IPS-NIHi7 (cell line): ENCODE results near the gene CACNA1D.

Experiments
- DNase-seq: peaks from one replicate; pipeline ENCODE4 v3.0.0; 2012; ENCODE audit warnings: mixed read lengths; ENCODE audit errors: extremely low spot score

The CACNA1D gene

DNA sequence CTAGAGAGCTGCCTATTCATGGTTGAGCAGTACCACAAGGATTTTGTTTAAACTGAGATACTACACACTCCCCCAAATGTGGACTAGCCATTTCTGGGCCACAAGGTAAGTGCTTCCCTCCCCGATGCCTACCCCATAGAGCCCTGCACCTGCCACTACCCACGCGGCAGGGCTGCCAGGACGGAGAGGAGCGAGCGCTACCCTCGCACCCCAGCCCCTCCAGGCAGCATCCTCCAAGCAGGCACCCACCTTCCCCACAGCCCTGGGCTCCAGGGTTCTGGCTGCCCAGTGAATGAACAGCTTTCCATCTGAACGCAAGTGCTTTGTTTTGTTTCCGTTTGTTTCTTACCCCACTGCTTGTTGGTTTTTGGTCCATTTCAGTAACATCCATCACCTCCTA, 292.6 kb downstream of the CACNA1D start:
- DNase-seq: no peak

DNA sequence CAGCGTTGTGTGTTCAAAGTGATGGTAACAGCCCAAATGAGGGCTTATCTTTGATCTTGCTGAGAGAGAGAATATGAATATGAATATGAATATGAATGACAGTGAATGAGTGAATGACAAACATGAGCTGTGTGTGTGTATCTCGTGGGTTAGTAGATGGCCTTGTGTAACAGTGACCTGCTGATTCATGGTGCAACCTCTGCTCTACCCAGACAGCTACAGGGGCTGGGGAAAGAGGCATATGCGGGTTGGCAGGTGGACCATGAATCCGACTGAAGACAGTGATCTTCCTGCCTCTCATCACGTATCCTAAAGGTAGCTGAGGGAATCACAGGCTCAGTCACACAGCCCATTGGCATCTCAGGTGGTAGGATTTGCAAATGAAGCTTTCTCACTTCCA, 293.6 kb downstream of the CACNA1D start:
- DNase-seq: no peak

DNA sequence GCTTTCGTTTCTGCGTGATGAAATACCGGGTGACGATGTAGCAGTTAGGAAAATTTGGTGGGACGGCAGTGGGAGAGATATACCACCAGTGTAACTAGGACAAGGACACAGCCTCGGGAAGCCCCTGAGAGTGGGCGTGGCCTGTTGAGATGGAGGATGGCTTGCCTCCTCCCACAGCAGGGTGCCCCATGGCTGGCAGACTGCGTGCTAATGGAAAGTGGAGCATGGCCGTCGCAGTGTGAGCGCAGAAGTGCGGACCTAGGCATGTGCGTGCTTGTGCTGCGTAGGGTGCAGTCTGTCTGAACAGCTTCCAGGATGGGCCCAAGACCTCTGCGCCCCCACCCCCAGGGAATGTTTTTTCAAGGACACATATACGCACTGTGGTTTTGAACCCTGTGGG, 295.0 kb downstream of the CACNA1D start:
- no peak for DNase-seq

DNA sequence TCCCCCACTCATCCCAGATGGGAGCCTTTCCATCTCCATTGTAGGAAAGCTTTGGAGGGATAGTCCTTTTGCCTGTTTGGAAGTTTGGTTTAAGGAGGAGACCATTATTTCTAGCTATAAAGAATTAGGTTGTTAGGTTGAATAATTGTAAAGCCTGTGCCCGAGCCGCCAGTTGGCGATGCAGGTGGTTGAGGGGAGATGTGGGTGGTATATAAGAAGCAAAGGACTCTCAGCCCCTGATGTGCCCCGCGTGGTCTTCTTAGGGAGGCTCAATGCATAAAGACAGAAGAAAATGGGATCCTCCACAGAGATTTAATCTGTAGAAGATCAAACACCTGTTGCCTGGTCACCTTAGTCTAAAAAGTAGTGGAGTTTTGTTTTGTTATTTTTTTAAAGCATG, 296.1 kb downstream of the CACNA1D start:
- no peak for DNase-seq

DNA sequence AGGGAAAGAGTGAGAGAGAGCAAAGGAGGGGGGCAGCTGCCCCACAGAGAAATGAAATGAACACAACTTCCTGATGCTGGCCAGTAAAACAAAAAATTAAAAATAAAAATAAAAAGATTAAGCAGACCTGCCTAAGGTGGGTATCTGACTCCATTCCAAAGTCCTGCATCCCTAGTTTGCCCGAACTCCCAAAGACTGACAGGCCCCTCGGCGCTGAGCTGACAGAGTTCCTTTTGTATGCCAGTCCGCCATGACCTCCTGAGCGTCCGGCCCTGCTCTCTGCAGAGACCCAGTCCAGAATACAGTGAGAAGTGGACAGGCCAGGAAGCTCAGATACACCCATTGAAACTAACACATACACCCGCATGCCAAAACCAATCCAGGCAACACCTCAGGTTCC, 296.9 kb downstream of the CACNA1D start:
- no peak for DNase-seq

DNA sequence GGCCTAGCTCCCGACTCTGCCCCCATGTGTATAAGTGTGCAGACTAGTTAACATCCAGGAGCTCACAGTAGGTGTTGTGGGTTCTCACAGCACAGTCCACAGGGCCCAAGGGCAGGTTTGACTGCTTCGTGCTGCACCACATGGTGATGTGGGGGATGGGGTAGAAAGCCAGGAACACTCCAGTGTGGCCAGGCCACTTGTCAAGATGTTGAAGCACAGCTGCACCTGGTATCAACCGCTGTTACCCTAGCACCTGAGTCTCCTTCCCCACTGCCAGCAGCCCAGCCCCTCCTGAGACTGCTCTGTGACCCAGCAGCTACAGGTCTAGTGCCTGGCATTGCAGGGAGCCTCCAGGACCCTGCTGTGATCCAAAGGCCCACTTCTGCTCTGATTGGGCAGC, 298.5 kb downstream of the CACNA1D start:
- DNase-seq: no peak

DNA sequence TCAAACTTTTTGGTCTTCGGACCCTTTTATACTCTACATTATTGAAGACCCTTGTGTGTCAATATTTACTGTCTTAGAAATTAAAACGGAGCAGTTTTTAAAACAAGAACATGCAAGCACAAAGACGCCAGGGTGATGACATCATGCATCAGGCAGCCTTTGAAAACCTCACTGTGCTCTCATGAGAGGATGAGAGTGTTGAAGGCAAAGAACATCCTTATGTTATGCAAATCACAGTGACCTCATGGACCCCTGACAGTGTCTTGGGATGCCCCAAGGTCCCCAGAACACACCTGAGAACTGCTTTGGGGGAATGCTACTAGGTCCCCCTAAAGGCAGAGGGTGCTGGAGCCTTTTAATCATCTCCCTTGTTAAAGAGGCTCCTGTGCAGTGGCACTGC, 300.2 kb downstream of the CACNA1D start:
- peak; percentile 26 for DNase-seq

DNA sequence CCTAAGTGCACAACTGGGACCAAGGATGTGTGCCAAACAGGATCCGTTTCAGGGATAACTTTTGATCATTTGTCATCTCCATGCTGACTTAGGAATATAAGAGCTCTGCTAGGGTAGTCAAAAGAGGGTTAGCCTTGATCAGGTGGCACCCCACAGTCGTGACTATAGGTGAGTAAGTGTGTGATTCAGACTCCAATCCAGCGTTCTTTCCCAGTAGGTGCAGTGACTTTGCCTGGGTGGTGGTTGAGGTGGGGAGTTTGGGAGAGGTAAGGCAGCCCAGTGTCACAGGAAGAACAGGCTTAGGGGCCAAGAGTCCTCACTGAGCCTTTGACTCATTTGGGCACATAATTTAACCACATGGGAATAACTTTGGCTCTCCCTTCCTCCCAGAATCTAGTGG, 300.8 kb downstream of the CACNA1D start:
- DNase-seq: no peak

DNA sequence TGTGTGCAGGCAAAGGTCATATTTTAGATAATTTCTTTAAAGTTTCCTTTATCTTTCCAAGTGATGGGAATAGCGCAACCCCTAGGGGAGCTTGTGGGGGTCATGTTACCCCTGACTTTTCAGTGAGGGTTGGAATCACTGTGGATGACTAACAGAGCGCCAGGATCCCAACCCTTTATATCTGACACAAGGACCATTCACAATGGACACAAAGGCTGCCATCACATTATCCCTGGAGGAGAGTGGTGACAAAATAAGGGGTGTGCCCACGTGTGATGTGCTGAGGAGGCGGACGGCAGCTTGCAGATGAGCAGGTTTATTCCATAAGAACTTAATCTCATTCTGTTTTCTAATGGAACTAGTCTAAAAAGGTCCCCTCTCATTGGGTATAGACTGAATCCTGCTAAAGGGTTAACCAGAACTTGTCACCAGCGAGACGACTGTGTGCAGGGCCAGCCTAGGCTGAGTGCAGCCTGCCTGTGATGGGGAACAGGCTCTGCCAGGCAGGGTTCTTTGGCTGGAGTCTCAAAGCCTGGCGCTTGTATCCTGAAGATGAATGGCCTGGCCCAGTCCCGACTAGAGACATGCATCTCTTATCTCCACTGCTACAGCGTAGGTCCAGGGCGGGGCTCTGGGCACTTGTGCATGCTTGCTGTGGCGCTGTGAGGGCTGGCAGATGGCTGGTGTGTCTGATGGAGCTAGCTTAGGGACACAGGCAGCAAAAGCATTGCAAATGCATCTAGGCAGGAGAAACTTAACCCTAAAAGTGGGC, 301.6 kb downstream of the CACNA1D start:
- DNase-seq: no peak

DNA sequence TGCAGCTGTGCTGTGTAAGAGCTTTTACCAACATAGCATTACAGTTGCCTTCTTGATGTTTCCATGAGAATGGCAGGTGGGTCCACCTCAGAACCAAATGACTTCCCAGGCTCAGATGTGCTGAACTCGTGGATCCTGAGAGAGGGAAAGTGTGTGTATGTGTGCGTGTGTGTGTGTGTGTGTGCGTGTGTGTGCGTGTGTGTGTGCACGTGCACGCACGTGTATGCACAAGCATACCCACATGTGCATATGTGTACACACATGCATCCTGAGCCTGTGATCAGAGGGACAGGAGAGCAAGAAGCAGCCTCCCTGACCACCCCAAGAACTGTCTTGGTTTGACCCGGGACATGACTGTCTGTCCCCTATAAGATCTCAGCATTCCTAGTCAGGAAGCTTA, 303.7 kb downstream of the CACNA1D start:
- DNase-seq: no peak

DNA sequence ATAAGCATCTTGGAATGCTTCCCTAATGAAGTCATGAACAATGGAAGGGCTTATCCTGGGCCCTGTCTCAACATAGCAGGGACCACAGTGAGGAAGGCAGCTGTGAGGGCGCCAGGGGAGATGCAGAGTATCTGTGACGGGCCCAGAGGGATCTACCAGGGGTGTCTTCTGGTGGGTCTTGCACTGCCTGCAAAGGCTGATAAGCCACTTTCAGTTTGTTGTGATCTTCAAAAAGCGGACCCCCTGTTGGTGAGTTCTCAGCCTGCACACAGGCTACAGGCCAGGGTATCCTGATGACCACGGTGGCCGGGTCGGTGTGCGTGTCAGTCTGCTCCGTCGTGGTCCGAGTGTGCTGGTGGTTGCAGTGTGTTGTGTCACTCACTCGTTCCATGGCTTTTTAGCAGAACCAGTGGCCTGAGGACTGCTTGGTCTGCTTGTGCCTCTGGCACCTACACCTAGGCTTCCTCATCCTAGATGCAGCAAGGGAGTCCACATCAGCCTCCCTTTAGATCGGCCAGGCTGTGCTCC, 305.0 kb downstream of the CACNA1D start:
- DNase-seq: no peak

DNA sequence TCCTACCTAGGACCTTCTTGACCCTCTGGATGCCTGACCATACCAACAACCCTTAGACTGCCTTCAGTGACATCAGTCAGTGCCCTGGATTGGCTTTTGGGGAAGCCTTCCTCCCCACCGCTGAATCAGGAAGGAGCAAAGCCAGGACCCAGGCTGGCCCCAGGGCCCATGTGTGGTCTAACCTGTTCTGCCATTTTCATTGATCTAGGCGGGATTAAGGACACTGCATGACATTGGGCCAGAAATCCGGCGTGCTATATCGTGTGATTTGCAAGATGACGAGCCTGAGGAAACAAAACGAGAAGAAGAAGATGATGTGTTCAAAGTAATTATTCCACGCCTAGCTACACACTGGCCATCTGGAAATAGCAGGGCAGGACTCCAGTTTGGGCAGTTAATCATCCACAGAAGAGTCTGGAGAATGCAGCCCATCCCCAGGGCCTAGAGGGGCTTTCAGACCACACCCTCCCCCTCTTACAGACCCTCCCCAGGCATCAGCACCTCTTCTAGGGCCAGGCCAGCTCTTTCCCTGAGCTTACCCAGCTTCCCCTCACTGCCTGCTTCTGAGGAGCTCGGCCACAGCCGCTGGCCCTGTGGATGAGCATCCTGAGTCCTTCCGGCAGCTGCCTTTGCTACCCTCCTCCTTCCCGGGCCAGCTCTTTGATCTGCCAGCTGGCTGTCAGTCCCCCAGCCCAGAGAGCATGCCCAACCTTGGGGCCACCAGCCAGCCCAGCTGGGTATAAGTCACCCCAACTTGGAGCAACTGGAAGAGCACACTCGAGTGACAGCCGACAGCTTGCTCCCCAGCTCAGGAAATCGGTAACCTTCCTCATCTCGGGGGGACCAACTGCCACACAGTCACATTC, 305.9 kb downstream of the CACNA1D start:
- DNase-seq: no peak

DNA sequence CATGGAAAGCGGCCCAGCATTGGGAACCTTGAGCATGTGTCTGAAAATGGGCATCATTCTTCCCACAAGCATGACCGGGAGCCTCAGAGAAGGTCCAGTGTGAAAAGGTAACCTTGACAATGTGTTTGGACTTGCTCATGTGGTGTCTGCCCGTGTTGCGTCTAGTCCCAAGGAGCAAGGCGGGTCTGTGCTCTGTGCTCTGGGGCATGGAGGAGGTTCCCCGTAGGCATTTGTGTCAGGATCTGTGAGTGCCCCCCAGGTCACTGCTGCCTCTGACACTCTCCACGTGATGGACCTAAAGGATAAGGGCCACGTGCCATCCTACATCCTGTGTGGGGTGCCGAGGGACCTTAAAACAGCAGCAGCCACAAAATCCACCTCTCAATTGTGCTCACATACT, 306.9 kb downstream of the CACNA1D start:
- no peak for DNase-seq

DNA sequence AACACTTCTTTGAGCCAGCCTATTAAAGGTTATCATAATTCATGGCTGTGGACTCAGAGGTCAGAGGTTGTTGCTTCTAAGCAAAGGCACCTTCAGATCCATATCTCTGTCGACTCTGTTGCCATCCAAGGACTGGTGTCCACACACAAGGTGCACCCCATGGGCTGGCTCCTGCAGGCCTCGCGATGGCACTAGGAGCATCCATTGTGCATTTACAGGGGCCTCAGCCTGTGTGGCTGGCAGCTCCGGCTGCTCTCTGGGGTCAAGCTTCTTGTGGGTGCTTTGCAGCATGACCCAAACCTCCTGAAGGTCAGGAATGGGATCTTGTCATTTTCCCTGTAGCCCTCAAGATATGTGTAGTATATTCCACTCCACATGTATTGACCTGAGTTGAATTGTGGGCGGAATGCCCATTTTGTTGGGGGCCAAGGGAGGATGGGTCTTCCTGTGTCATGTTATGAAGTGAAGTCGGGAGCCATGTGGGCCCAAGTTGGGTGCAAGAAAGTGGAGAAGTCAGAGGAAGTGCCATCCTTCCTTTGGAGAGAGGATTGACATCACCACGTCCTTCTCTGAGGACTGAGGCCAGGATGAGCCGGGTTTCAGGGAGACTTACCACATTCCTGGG, 308.0 kb downstream of the CACNA1D start:
- no peak for DNase-seq

DNA sequence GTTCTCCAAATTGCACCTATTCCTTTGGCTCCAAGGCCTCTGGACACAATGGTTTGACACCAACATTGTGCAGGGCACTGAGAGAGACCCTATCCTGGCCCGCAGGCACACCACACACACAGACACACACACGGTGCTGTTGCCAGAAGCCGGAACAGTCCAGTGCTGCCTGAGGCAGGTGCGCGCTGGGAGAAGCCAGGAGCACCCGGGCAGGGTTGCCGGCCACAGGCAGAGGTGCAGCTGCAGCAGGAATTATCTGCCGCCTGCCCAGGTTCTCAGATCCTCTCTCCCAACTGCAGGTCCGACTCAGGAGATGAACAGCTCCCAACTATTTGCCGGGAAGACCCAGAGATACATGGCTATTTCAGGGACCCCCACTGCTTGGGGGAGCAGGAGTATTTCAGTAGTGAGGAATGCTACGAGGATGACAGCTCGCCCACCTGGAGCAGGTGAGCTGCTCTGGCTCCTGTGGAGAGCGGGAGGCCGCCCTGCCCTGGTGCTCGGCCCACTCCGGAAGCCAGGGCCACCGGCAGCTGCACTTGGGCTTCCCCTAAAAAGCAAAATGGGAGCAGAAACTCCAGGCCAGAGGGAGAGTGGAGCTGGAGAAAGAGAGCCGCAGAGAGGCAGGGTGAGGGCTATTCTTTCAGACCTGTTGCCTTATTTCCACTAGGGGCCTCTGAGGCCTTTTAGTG, 308.9 kb downstream of the CACNA1D start:
- DNase-seq: no peak

DNA sequence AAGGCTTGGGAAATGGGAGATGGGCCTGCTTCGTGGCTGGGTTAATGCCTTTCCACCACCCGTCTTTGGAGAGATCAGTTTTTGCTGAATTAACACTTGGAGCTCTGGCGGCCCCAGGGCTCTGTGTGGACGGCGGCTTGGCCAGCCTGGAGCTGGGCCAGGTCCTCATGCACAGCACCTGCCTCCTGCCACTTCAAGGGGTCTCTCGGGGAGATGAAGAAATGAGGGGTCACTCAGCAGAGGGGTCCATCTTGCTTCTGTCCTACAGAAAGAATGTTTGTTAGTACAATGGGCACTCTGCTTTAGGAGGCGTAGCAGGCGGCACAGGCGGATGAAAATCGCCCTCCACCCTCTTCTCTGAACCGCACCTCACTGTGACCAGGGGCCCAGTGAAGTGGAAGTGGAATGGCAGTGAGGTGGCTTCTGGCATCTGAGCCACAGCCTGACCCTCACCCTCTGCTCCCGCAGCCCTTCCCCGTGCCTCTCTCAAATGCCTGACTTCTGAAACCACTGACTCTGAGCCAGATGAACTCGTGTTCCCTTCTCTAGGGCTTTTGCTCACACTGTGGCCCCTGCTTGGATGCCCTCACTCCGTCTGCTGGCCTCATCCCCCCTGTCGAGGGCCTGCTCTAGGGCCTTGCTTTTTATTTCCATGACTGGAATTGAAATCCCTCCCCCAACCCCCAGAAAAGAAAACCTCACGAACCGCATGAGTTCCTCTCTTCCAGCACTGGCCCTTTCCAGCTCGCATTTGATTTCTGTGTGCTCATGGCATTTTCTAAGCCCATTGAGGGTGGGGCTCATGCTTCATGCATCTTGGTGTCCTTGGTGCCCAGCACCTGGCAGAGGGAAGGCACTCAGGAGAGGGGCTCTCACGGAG, 309.6 kb downstream of the CACNA1D start:
- DNase-seq: no peak

DNA sequence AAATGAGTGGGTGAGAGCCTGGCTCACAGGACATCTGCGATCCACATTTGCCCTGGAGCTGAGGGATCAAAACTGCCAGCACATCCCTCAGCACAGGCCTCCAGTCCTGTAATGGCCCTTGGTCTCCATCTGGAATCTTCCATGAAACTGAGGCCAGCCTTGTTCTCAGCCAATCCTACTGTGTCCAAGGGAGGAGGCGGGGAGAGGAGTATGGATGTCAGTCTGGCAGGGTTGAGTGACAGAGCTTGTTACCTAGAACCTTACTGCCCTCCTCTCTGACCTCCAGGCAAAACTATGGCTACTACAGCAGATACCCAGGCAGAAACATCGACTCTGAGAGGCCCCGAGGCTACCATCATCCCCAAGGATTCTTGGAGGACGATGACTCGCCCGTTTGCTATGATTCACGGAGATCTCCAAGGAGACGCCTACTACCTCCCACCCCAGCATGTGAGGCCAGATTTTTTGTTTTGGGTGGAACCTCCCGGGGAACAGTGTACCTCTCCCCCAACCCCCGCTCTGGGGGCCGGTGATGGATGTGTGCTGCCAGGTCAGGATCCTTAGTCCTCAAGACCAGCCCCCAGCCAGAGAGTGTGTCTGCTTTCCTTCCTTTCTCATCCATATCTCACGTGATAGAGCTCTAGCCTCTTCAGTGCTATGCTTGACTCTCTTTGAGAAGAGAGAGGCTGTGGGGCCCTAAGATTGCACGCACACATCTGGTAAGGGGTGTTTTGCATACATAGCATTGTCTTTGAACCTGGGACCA, 310.5 kb downstream of the CACNA1D start:
- DNase-seq: peak; percentile 63

DNA sequence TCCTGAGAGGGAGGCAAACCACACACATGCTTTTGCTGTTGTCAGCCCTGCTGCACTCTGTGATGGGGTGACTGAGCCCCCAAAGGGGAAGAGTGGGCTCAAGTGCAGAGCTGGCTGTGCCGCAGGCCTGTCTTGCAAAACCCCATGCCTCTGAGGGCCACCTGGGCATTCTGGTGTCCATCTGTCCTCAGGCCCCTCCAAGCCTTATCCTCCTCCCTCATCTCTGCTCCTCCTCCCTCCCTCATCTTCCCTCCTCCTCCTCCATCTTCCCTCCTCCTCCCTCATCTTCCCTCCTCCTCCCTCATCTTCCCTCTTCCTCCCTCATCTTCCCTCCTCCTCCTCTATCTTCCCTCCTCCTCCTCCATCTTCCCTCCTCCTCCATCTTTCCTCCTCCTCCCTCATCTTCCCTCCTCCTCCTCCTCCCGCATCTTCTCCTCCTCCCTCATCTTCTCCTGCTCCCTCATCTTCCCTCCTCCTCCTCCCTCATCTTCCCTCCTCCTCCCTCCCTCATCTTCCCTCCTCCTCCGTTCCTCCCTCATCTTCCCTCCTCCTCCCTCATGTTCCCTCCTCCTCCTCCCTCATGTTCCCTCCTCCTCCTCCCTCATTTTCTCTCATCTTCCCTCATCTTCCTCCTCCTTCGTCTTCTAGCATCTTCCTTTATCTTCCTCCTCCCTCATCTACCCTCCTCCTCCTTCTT, 311.2 kb downstream of the CACNA1D start:
- DNase-seq: no peak
